ENCODE results near the gene STOX1. TPM values are rescaled to one million over a fixed set of nuclear protein-coding genes. Genes with fewer than 3 reads are reported as not detected.

STOX1 gene
- total and polyA plus RNA-seq, 2 of the 8 experiments (the other 6 are each of a cell fraction or from before 2014, with no cell fraction given): 0.92 to 2.6 TPM

DNA sequence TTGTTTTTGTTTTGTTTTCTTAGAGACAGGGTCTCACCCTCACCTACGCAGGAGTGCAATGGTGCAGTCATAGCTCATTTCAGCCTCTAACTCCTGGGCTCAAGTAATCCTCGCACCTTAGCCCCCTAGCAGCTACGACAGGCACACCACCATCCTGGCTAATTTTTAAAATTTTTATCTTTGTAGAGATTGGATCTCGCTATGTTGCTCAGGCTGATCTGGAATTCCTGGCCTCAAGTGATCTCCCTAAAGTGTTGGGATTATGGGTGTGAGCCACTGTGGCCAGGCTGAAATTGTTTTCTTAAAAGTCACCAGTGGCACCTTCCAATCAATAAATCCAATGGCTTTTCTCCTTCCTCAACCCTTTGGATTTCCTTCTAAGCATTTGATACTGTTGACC, 52.9 kb downstream of the STOX1 start (continued):
- TF ChIP-seq POLR2A (IDR thresholded peaks at IDR 0.05; ENCODE audit: control extremely low read depth in 1 of 2, low read depth in 2 of 2, low read length in 2 of 2) (no peak), CBX8 (IDR thresholded peaks at IDR 0.05; ENCODE audit: borderline replicate concordance, low read depth, low read length) (no peak), SAP30 (IDR thresholded peaks at IDR 0.05; ENCODE audit: insufficient read depth, insufficient replicate concordance, low read length) (no peak), ZNF274 (IDR thresholded peaks at IDR 0.05; ENCODE audit: borderline replicate concordance, extremely low read depth, low read length) (no peak), KDM5A (IDR thresholded peaks at IDR 0.05; ENCODE audit: low read length) (no peak), JUN (IDR thresholded peaks at IDR 0.05; ENCODE audit: low read depth, low read length) (no peak)

All from H1 (cell line).